Endothelial cell of umbilical vein (primary cell): ENCODE measurements around the gene MEGF11. TPM values are rescaled to one million over a fixed set of nuclear protein-coding genes. Genes with fewer than 3 reads are reported as not detected.

Source experiments
- BruUV-seq: library from RNA; stranded (reverse); fragments of 400-500 nt; replicated peaks from 2 replicates; lab custom pipeline; 2021; lab: Mats Ljungman, UMichigan
- CTCF ChIA-PET: fragments of 300-600, 350-600 bp; sonication (Branson Sonifier 250); formaldehyde crosslinking; loops from one replicate; lab custom pipeline; 2021; ENCODE audit warnings: antibody characterized with exemption, inconsistent platforms; lab: Charles Lee
- POLR2A ChIA-PET: fragments of 300-600, 350-600 bp; sonication (Branson Sonifier 250); formaldehyde crosslinking; loops from one replicate; lab custom pipeline; 2021; ENCODE audit warnings: antibody characterized with exemption, inconsistent platforms; lab: Charles Lee
- DNase-seq: peaks from one replicate; pipeline ENCODE4 v3.0.0-alpha.2; 2011; ENCODE audit warnings: low read depth, low spot score
- FAIRE-seq: peaks from 2 replicates; lab custom pipeline; 2011; peaks lifted over from hg19 to GRCh38; lab: Jason Lieb, UNC
- H2AFZ ChIP-seq: 2 replicates; pipeline ENCODE4 v1.6.0; 2012; ENCODE audit warnings: low read depth, low read length, control low read depth, inconsistent platforms
- H3K27ac ChIP-seq: 2 replicates; pipeline ENCODE4 v1.5.1; 2011; ENCODE audit warnings: low read depth, mild to moderate bottlenecking, control low read depth, low read length, moderate library complexity; ENCODE audit not compliant: insufficient read depth
- H3K27me3 ChIP-seq, 2 experiments: 2 replicates each; pipeline versions ENCODE4 v1.6.0 to v1.6.1; 2011; ENCODE audit warnings: low read length in 2 of 2, mixed read lengths in 1 of 2; ENCODE audit not compliant: control insufficient read depth in 2 of 2, insufficient read depth in 2 of 2
- H3K36me3 ChIP-seq, 2 experiments: 2 replicates in 1 of 2; 3 replicates in 1 of 2; pipeline ENCODE4 v1.5.1; 2011; ENCODE audit warnings: low read length in 2 of 2, mild to moderate bottlenecking in 1 of 2, moderate library complexity in 1 of 2; ENCODE audit not compliant: control insufficient read depth in 2 of 2, insufficient read depth in 2 of 2; ENCODE audit errors: extremely low read depth in 1 of 2
- H3K4me1 ChIP-seq: 3 replicates; pipeline ENCODE4 v1.5.1; 2011; ENCODE audit warnings: mild to moderate bottlenecking, low read length; ENCODE audit not compliant: control insufficient read depth, insufficient read depth; ENCODE audit errors: extremely low read depth
- H3K4me2 ChIP-seq: 2 replicates; pipeline ENCODE4 v1.6.1; 2011; ENCODE audit warnings: low read length, control low read depth, mixed read lengths; ENCODE audit not compliant: insufficient read depth
- H3K4me3 ChIP-seq, 3 experiments: fragments of 200-600 bp in 1 of 3; sonication (generic), shearing (Covaris generic) in 1 of 3; replicated peaks in 1 of 3; 2 replicates each; pipeline ENCODE4 v1.5.1; 2011 to 2016; ENCODE audit warnings: control low read depth in 3 of 3, low read length in 3 of 3, mild to moderate bottlenecking in 2 of 3, inconsistent platforms in 1 of 3, low read depth in 1 of 3, moderate library complexity in 1 of 3; ENCODE audit not compliant: insufficient read depth in 1 of 3
- H3K79me2 ChIP-seq: 2 replicates; pipeline ENCODE4 v1.6.0; 2012; ENCODE audit warnings: low read length, inconsistent platforms; ENCODE audit not compliant: control insufficient read depth, insufficient read depth
- H3K9ac ChIP-seq: replicated peaks from 2 replicates; pipeline ENCODE3; 2011; ENCODE audit warnings: low read length, control low read depth; ENCODE audit not compliant: insufficient read depth; ENCODE audit errors: extremely low read depth
- H3K9me1 ChIP-seq: replicated peaks from 3 replicates; pipeline ENCODE4 v1.6.0; 2011; ENCODE audit warnings: mild to moderate bottlenecking, low read length; ENCODE audit not compliant: control insufficient read depth, insufficient read depth; ENCODE audit errors: extremely low read depth
- H3K9me3 ChIP-seq: replicated peaks from 2 replicates; pipeline ENCODE4 v1.5.1; 2012; ENCODE audit warnings: low read length, inconsistent platforms; ENCODE audit not compliant: control insufficient read depth, insufficient read depth
- H4K20me1 ChIP-seq: replicated peaks from 2 replicates; pipeline ENCODE3; 2011; ENCODE audit warnings: mild to moderate bottlenecking, low read length; ENCODE audit not compliant: control insufficient read depth, insufficient read depth; ENCODE audit errors: extremely low read depth
- CTCF ChIP-seq, 2 donors: IDR thresholded peaks; 1 replicate in 1 of 2; 2 replicates in 1 of 2; pipeline ENCODE4 v1.5.1; 2011; ENCODE audit warnings: low read length in 2 of 2, mild to moderate bottlenecking in 2 of 2, moderate library complexity in 2 of 2, control low read depth in 1 of 2, inconsistent platforms in 1 of 2, low read depth in 1 of 2; ENCODE audit not compliant: insufficient read depth in 1 of 2; ENCODE audit errors: extremely low read depth in 1 of 2
- EZH2 ChIP-seq: IDR thresholded peaks from 2 replicates; pipeline ENCODE4 v1.6.1; 2012; ENCODE audit warnings: borderline replicate concordance, low read depth, mild to moderate bottlenecking, moderate library complexity, low read length, inconsistent platforms; ENCODE audit not compliant: severe bottlenecking
- FOS ChIP-seq: IDR thresholded peaks from 2 replicates; pipeline ENCODE4 v1.6.1; 2011; ENCODE audit warnings: mild to moderate bottlenecking, low read length, moderate library complexity, borderline replicate concordance; ENCODE audit not compliant: insufficient read depth
- GATA2 ChIP-seq: IDR thresholded peaks from 2 replicates; pipeline ENCODE4 v1.7.0; 2011; ENCODE audit warnings: low read depth, mild to moderate bottlenecking, moderate library complexity, mixed read lengths, low read length; ENCODE audit not compliant: insufficient read length, insufficient read depth
- JUN ChIP-seq: IDR thresholded peaks from 2 replicates; pipeline ENCODE4 v1.6.1; 2011; ENCODE audit warnings: borderline replicate concordance, low read depth; ENCODE audit not compliant: insufficient read length, insufficient read depth
- MAX ChIP-seq: IDR thresholded peaks from 2 replicates; pipeline ENCODE4 v1.6.1; 2011; ENCODE audit not compliant: insufficient read depth, insufficient read length
- MYC ChIP-seq: IDR thresholded peaks from one replicate; pipeline ENCODE4 v1.6.1; 2011; ENCODE audit warnings: mild to moderate bottlenecking, low read depth, low read length
- POLR2A ChIP-seq: IDR thresholded peaks from 2 replicates; pipeline ENCODE4 v1.6.1; 2012; ENCODE audit warnings: low read depth, mild to moderate bottlenecking, control low read depth, low read length
- POLR2AphosphoS5 ChIP-seq: IDR thresholded peaks from 2 replicates; pipeline ENCODE4 v1.6.1; 2012; ENCODE audit warnings: low read depth, mild to moderate bottlenecking, control low read depth, low read length, moderate library complexity; ENCODE audit not compliant: insufficient read depth
- dilution Hi-C: fragments of 300-500 bp; cut with MboI; formaldehyde crosslinking; loops from one replicate; pipeline ENCODE4 v1.15.0; 2019; ENCODE audit warnings: low sequenced_read_pairs; ENCODE audit not compliant: extremely low pct_ligation_motif_present
- intact Hi-C: fragments of 100-400 bp; cut with micrococcal nuclease; formaldehyde crosslinking; loops from one replicate; pipeline ENCODE4 v1.10.0; 2022
- polyA plus RNA-seq, 4 experiments: library from polyadenylated mRNA; depleted of rRNA in 3 of 4; stranded (reverse) in 3 of 4; unstranded in 1 of 4; fragments of >200 nt; gene quantifications; 2 replicates each; pipeline versions ENCODE4 v1.2.1 to v1.2.3, GENCODE V29; 2011 to 2012; ENCODE audit warnings: missing spikeins in 1 of 4
- total RNA-seq: library from RNA; stranded (reverse); gene quantifications from 2 replicates; pipeline ENCODE4 v1.2.3, GENCODE V29; 2021

MEGF11 gene
- total and polyA plus RNA-seq, 2 donors (not counting 3 experiments of a cell fraction or from before 2014, with no cell fraction given) = not detected

DNA sequence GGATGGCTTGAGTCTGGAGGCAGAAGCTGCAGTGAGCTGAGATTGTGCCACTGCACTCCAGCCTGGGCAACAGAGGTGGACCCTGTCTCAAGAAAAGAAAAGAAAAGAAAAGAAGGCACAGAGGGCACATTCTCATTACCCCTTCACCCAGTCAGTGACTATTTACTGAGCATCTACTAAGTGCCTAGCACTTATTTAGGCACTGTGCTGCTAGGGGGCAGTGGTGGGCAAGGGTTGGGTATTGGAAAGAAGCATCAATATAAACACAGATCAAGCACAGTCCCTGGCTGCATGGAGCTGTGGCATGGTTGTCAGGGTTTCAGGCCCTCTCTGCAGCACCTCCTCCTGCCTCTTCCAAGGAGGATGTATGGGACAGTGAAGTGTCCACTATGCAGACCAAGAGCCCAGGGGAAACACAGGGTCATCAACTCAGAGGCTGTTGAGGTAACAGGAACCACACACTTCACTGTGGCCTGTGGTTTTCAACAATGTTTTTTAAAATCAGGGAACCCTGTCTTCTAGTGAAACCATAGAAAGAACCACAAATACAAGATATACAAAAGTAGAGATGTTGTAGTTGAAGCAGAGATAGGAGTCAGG lies 245.8 kb downstream of the MEGF11 start:
- dilution Hi-C loops = no loop called here
- BruUV-seq = no TSS peak
- POLR2A ChIA-PET = no interaction called here

More for the DNA sequence above, 245.8 kb downstream of the MEGF11 start:
- no peaks in the 10 kb centered on the region for H3K36me3 ChIP-seq
- no peaks in the 10 kb centered on the region for H3K27me3 ChIP-seq
- CTCF ChIA-PET = no interaction called here
- no peaks in the 10 kb centered on the region for H3K79me2 ChIP-seq
- FAIRE-seq (no peak), DNase-seq (no peak)
- no peak for TF ChIP-seq MYC
- no peak for TF ChIP-seq MAX
- TF ChIP-seq POLR2AphosphoS5 = no peak
- TF ChIP-seq EZH2 = no peak
- TF ChIP-seq POLR2A = no peak
- TF ChIP-seq GATA2 = no peak
- TF ChIP-seq JUN = no peak
- no peak for TF ChIP-seq FOS
- TF ChIP-seq CTCF (IDR thresholded peaks at IDR 0.05; ENCODE audit: extremely low read depth in 1 of 2, insufficient read depth in 1 of 2, low read depth in 1 of 2, low read length in 2 of 2) = no peak
- intact Hi-C loops = no loop called here
- no peak overlapping the region for H2AFZ ChIP-seq
- H3K9ac ChIP-seq = no peak overlapping the region
- H3K4me3 ChIP-seq = no peak overlapping the region
- H3K4me1 ChIP-seq = no peaks in the 10 kb centered on the region
- H3K4me2 ChIP-seq = no peak overlapping the region
- H3K27ac ChIP-seq = no peak overlapping the region
- H4K20me1 ChIP-seq = no peaks in the 10 kb centered on the region
- no peaks in the 10 kb centered on the region for H3K9me1 ChIP-seq
- no peaks in the 10 kb centered on the region for H3K9me3 ChIP-seq
